ENCODE data around the gene DHX40.
"Not testable (repeated sequence)": the region's sequence is repeated elsewhere in the genome, so short reads cannot be mapped to it uniquely, and the experiment has no call there.

The DHX40 gene

GRCh38 chr17:59550703-59551102 lies 14.7 kb upstream of the DHX40 start:
- DNase-seq, result no peak

DNA sequence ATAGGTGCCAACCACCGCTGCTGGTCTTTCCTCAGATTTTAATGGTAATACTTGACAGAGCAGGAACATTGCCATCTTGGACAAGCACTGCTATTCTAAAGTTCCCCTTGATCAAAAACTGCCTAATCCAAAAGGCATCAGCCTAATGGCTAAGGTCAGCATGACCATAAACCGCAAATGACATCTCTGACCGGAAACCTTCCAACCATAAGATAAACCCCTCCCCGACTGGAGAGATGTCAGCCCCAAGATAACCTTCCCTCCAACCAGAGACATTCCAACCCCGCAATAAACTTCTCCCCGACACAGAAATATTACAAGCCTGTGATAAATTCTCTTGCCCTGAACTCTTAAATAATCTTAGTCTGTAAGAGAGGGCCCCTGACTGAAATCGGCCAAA lies 7.4 kb upstream of the DHX40 start:
- no peak for DNase-seq

GRCh38 chr17:59558953-59559352 lies 6.5 kb upstream of the DHX40 start:
- no peak for DNase-seq

- no peak for DNase-seq
These were observed 4.4 kb upstream of the DHX40 start for GRCh38 chr17:59561042-59561441.

- DNase-seq, result no peak
These were observed 532 bp downstream of the DHX40 start for GRCh38 chr17:59565959-59566324.

DNA sequence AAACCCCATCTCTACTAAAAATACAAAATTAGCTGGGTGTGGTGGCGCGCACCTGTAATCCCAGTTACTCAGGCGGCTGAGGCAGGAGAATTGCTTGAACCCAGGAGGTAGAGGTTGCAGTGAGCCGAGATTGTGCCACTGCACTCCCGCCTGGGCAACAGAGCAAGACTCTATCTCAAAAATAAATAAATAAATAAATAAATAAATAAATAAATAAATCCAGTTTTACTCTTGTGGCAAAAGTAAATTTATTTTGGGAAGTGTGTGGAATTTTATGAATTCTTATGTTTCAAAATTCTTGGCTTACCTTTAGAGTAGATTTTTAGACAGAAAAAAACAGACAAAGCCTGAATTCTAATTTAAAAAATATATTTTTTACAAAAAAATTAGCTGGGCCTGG lies 3.7 kb downstream of the DHX40 start:
- not testable (repeated sequence) for DNase-seq

DNA sequence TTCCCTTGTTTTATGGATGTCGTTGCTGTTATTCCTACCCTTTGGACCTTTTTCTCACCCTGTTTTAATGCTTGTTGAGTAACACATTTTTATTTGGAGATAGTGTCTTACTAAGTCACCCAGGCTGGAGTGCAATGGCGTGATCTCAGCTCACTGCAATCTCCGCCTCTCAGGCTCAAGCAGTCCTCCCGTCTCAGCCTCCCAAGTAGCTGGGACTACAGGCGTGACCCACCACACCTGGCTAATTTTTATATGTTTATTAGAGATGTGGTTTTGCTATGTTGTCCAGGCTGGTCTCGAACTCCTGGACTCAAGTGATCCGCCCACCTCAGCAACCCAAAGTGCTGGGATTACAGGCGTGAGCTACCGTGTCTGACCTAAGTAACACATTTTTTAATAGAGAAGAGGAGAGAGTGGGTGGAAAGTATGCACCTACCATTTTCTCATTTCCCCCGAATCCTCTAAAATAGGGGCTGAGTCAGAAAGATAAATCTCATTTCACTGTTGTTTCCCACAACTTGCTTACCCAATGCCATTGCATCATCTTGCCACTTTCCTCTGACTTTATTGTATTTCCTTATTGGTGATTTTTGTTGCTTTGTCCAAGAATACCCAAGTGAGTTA lies 7.0 kb downstream of the DHX40 start:
- no peak for DNase-seq

DNA sequence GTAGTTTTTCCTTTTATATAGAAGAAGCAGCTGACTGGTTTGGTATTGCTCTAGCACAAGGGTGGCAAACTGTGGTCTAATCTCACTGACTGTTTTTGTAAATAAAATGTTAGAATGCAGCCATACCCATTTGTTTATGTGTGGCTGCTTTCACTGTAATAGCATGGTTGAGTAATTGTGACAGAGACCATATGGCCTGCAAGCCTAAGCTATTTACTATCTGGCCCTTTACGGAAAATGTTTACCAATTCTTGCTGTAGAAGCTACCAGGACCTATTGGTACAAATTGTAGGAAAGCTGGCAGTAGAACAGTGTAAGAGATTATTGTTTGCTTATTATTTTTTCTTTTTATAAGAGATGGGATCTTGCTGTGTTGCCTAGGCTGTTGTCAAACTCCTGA lies 18.8 kb downstream of the DHX40 start:
- DNase-seq, result not testable (repeated sequence)

GRCh38 chr17:59600169-59600568 lies 34.8 kb downstream of the DHX40 start:
- no peak for DNase-seq

DNA sequence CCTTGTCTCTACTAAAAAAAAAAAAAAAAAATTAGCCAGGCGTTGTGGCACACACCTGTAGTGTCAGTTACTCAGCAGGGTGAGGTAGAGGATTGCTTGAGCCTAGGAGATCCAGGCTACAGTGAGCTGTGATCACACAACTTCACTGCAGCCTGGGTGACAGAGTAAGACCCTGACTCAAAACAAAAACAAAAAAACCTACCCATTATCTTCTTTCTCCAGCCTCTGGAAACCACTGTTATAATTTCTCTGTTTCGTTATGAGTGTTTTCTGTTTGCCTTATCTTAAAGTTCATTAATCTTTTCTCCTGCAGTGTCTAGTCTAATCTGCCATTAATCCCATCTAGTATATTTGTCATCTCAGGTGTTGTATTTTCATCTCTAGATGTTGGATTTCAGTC lies 35.7 kb downstream of the DHX40 start:
- no peak for DNase-seq

DNA sequence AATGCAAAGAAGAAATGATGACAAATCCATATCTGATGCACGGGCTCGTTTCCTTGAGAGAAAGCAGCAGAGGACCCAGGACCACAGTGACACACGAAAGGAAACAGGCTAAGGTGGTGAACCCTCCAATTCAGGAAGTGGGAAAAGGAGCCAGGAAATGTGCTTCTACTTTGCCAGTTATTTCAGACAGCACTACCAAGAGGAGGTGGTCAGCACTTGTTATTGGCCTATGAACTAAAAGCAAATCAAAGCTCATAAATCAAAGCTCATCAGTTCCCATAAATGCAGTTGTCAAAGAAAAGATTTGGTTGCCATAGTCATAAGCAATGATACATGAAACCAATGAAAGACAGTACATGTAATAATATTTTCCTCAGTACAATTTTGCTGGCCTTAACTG lies 41.7 kb downstream of the DHX40 start:
- DNase-seq, result no peak

DNA sequence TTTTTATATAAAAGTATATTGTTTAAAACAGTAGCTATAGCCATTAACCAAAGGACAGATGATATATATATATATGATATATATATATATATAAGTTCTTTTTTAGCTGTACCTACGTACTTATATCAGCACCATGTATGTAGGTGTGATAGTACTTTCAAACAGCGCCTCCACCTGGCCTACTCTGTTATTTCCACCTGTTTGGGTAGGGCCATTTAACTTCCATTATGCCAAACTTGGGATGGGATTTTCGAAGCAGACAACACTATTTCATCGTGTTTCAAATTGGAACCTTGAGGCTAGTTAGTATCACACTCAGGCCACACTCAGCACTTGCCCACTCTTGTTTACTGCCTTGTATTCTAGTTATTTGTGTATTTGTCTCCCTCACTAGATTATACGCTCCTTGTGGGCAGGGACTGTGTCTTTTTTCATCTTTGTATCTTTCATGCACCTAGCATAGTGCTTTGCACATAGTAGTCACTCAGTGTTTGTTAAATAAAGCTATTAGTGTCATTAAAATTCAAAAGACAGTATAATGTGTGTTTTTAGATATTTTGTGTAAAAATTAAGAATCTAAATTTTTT lies 42.5 kb downstream of the DHX40 start:
- DNase-seq, result no peak

GRCh38 chr17:59611503-59611902 lies 46.1 kb downstream of the DHX40 start:
- DNase-seq, result no peak

GRCh38 chr17:59616253-59616920 lies 51.0 kb downstream of the DHX40 start:
- no peak for DNase-seq

DNA sequence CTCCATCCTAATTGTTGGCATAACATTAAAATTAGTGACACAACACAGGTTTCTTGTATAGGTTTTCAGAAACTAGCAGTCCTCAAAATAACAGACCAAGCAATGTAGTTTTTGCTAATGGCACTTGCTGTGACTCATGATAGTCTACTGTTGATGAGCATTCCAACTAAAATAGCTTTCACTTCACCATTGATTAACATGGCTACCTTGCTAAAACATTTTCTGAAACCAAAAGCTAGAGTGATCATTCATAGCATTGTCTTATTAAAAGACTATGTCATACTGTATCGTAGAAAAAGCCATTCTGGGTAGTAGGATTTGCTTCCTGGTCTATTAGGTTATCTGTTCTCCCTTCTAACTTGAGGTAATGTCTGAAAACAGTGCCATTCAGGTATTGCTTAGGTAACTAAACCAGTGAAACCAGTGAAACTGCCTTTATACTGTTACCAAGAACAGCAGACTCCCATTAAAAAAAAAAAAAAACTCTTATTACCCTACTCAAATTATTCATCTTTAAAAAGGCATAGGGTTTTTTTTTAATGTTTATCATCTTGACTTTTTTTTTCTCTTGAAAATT lies 51.8 kb downstream of the DHX40 start:
- no peak for DNase-seq

- no peak for DNase-seq
These were observed 53.6 kb downstream of the DHX40 start for GRCh38 chr17:59619035-59619297.

DNA sequence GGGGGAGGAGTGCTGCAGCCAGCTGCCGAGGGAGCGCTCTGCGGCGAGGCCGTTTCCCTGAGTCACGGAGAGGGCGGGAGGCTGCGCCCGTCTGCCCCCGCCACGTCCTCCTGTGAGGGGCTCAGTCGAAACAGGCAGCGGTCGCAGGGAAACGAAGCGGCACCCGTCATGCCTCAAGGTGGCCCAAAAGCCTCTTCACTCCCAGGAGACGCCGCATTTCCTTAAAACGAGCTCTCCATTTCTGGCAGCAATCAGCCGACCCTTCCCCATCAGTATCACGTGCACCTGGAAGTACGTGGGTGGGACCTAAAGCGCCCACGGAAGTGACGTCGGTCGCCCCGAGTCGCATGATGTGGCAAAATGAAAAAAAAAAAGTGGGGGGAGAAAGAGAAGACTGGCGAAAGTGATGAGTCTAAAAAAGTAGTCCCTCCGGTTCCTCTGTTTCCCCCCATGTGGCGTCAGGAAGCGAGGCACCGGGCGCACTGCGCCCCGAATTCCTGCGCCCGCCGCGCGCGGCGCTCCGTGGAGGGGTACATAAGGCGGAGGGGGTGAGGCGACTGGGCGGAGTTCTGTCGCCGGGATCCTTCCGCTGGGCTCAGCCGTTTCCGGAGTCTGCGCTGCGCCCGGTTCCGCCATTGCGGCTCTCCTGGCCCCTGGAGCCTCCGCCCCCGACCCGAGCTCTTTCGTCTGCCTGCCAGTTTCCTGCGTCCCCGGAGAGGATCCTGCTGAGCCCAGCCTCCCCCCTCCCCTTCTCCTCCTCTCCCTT lies 54.1 kb downstream of the DHX40 start, which contains the start of gene CLTC:
Gene CLTC, plus strand, starts transcription at position 598 of the 766 bp plus-strand sequence. CDS start 237 bp downstream, outside the sequence.
- DNase-seq, result peak; percentile 100

DNA sequence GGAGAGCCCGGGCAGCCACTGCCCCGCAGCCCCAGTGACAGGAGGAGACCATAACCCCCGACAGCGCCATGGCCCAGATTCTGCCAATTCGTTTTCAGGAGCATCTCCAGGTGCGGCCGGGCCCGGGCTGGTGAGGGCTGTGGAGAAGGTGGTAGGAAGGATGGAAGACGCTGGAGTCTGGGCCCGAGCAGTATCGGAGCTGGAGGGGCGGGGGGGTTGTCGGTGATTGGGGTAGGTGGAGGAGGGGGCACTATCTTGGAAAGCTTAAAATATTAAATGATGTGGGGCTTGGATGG lies 54.6 kb downstream of the DHX40 start:
- DNase-seq, result no peak

GRCh38 chr17:59620518-59621259 lies 55.3 kb downstream of the DHX40 start:
- peak; percentile 43 for DNase-seq

GRCh38 chr17:59621771-59622170 lies 56.4 kb downstream of the DHX40 start:
- DNase-seq, result no peak

- no peak for DNase-seq
These were observed 57.7 kb downstream of the DHX40 start for GRCh38 chr17:59623151-59623550.

- no peak for DNase-seq
These were observed 61.3 kb downstream of the DHX40 start for GRCh38 chr17:59626756-59627155.

DNA sequence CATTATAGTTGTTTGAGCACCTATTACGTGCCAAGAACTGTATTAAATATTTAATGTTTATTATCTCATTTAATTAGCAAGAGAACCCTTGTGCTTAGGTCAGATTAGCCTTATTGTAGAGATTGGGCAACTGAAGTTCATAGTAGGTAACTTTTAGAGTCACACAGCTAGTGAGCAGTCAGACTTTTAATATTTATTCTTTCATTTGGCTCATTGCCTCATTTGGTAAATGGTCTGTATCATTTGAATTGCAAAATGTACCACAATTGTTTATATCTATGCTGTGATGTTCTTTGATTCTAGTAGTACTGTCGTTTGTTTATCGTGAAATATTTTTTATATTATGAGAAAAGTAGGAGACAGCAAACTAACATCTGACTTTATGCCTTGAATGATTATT lies 61.9 kb downstream of the DHX40 start:
- no peak for DNase-seq
